Liver (tissue), 3 donors: ENCODE data around the gene AMOTL1.

Experiments used
- CTCF ChIP-seq: fragments of 150-350 bp; IDR thresholded peaks from 2 replicates; pipeline ENCODE4 v1.5.1; 2017; ENCODE audit warnings: improper control_type of control experiment, low read depth, low read length; ENCODE audit not compliant: missing input control
- GABPA ChIP-seq, 2 donors: IDR thresholded peaks in 1 of 2; conservative IDR thresholded peaks in 1 of 2; 2 replicates each; pipeline ENCODE4 v1.6.1; 2016; ENCODE audit warnings: antibody characterized with exemption in 2 of 2, mild to moderate bottlenecking in 1 of 2, moderate library complexity in 1 of 2
- JUND ChIP-seq, 2 donors: IDR thresholded peaks; 2 replicates each; pipeline ENCODE4 v1.6.1; 2016; ENCODE audit warnings: antibody characterized with exemption in 2 of 2
- SP1 ChIP-seq: IDR thresholded peaks from 2 replicates; pipeline ENCODE4 v1.6.1; 2018; ENCODE audit warnings: antibody characterized with exemption, mild to moderate bottlenecking
- donor health status: healthy.
- donor health status: healthy.

GRCh38 chr11:94912806-94913205 lies 144.7 kb downstream of the AMOTL1 start:
- TF ChIP-seq SP1: no peak
- no peak for TF ChIP-seq CTCF
- TF ChIP-seq JUND (IDR thresholded peaks at IDR 0.05): no peak
- no peak for TF ChIP-seq GABPA (IDR thresholded peaks at IDR 0.05 in 1 of 2, conservative IDR thresholded peaks at IDR 0.05 in 1 of 2)
